PC-3 (cell line): Measurements from ENCODE around the gene AADACL2. TPM values are rescaled to one million over a fixed set of nuclear protein-coding genes. Genes with fewer than 3 reads are reported as not detected.

Source experiments
- ATAC-seq: fragments of 200-7000 bp; cut with Tn5 transposase; 2 replicates; pipeline ENCODE4 v1.9.1; 2020; ENCODE audit warnings: mild to moderate bottlenecking, moderate library complexity
- BruUV-seq: library from RNA; stranded (reverse); fragments of 400-500 nt; replicated peaks from 2 replicates; lab custom pipeline; 2021; lab: Mats Ljungman, UMichigan
- CTCF ChIA-PET: fragments of 300-600 bp; sonication (Branson Sonifier 250); formaldehyde crosslinking; loops from one replicate; lab custom pipeline; 2022; ENCODE audit warnings: antibody characterized with exemption; lab: Charles Lee
- POLR2A ChIA-PET: fragments of 300-600 bp; sonication (Branson Sonifier 250); formaldehyde crosslinking; loops from one replicate; lab custom pipeline; 2022; ENCODE audit warnings: antibody characterized with exemption; ENCODE audit not compliant: unreplicated experiment; lab: Charles Lee
- DNase-seq: peaks from one replicate; pipeline ENCODE4 v3.0.0-alpha.2; 2015
- H2AFZ ChIP-seq: fragments of 300-600 bp; sonication (generic); 2 replicates; pipeline ENCODE4 v1.6.0; 2016; ENCODE audit warnings: antibody characterized with exemption, low read length
- H3F3A ChIP-seq: fragments of 300-600 bp; sonication (generic); one replicate; pipeline ENCODE4 v1.6.0; 2017; ENCODE audit warnings: antibody characterized with exemption, low read length, control low read depth, mild to moderate bottlenecking; ENCODE audit not compliant: unreplicated experiment
- H3K27ac ChIP-seq: fragments of 300-600 bp; sonication (generic); 2 replicates; pipeline ENCODE4 v1.5.1; 2016; ENCODE audit warnings: mild to moderate bottlenecking, low read length
- H3K27me3 ChIP-seq: fragments of 300-600 bp; sonication (generic); 2 replicates; pipeline ENCODE4 v1.6.1; 2016; ENCODE audit warnings: low read length, mixed read lengths
- H3K36me3 ChIP-seq: fragments of 300-600 bp; sonication (generic); 2 replicates; pipeline ENCODE4 v1.6.1; 2016; ENCODE audit warnings: low read depth, mixed run types, low read length, mixed read lengths
- H3K4me1 ChIP-seq: fragments of 300-600 bp; sonication (generic); 2 replicates; pipeline ENCODE4 v1.5.1; 2016; ENCODE audit warnings: low read length; ENCODE audit not compliant: insufficient read depth
- H3K4me2 ChIP-seq: fragments of 300-600 bp; sonication (generic); 2 replicates; pipeline ENCODE4 v1.6.0; 2016; ENCODE audit warnings: low read length
- H3K4me3 ChIP-seq: fragments of 300-600 bp; sonication (generic); 2 replicates; pipeline ENCODE4 v1.5.1; 2016; ENCODE audit warnings: mild to moderate bottlenecking, low read length, mixed read lengths
- H3K79me2 ChIP-seq: fragments of 300-600 bp; sonication (generic); 2 replicates; pipeline ENCODE4 v1.6.1; 2017; ENCODE audit warnings: low read length, mixed read lengths
- H3K9ac ChIP-seq: fragments of 300-600 bp; sonication (generic); 2 replicates; pipeline ENCODE4 v1.6.0; 2016; ENCODE audit warnings: mild to moderate bottlenecking, low read length
- H3K9me2 ChIP-seq: fragments of 300-600 bp; sonication (generic); replicated peaks from 2 replicates; pipeline ENCODE4 v1.6.1; 2016; ENCODE audit warnings: mixed run types, low read length, mixed read lengths
- H3K9me3 ChIP-seq: fragments of 300-600 bp; sonication (generic); 2 replicates; pipeline ENCODE4 v1.6.1; 2016; ENCODE audit warnings: low read length, mixed read lengths
- H4K20me1 ChIP-seq: fragments of 300-600 bp; sonication (generic); 2 replicates; pipeline ENCODE4 v1.6.1; 2016; ENCODE audit warnings: low read length, mixed read lengths
- EZH2 ChIP-seq: fragments of 300-600 bp; sonication (generic); IDR thresholded peaks from one replicate; pipeline ENCODE4 v1.6.1; 2017; ENCODE audit warnings: antibody characterized with exemption, mild to moderate bottlenecking, low read length; ENCODE audit not compliant: unreplicated experiment
- EZH2phosphoT487 ChIP-seq: fragments of 300-600 bp; sonication (generic); IDR thresholded peaks from 2 replicates; pipeline ENCODE4 v1.6.1; 2018; ENCODE audit warnings: mild to moderate bottlenecking, antibody characterized with exemption, low read length, borderline replicate concordance
- intact Hi-C: fragments of 100-400 bp; cut with micrococcal nuclease; formaldehyde crosslinking; loops from 2 replicates; pipeline ENCODE4 v1.9.0; 2023
- total RNA-seq: library from RNA; depleted of rRNA; stranded (reverse); fragments of >200 nt; gene quantifications from 2 replicates; pipeline ENCODE4 v1.2.3, GENCODE V29; 2014
- TF ChIP-seq, protein P1 (sequence below): fragments of 300-600 bp; sonication (generic); conservative IDR thresholded peaks from 2 replicates; pipeline ENCODE4 v1.5.1; 2017; ENCODE audit warnings: antibody characterized with exemption, low read depth, mild to moderate bottlenecking, low read length

The AADACL2 gene
- total RNA-seq, 1 experiment from 2014 or later, result not detected

DNA sequence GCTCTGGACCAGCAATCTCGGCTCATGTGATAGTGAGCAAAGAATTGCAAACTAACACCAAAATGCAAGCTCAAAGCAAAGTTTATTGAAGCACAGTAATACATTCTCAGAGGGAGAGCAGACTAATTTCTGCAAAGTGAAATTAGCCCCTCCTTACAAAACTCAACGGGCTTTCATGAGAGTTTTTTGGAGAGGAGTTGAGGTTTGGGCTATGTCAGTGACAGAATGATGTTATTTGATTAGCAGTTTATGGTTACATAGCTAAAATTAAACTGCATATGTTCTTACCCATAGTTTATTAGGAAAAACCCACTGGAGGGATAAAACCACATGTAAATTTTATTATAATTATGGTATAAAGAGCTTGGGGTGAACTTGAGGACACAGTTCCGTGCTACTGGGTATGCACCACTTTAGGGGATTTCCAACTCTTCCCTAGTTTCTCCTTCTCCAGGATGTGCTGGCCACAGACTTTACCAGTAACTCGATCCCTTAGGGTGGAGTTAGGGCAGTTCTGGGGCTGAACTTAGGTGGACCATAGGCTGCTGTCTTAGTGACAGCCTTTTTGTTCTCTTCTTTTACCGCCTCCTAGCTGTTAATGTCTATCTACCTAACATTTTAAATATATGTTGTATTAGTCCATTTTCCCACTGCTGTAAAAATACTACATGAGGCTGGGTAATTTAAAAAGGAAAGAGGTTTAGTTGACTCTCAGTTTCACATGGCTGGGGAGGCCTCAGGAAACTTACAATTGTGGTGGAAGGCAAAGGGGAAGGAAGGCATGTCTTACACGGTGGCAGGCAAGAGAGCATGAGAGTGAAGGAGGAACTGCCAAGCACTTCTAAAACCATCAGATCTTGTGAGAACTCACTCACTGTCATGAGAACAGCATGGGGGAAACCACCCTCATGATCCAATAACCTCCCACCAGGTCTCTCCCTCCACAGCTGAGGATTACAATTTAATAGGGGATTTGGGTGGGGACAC is 8.9 kb upstream of the AADACL2 start:
- H3K9me3 ChIP-seq, result no peaks in the 10 kb centered on the region
- CTCF ChIA-PET, result no interaction called here
- no peaks in the 10 kb centered on the region for H3K4me1 ChIP-seq
- no peaks in the 10 kb centered on the region for H3F3A ChIP-seq
- POLR2A ChIA-PET, result no interaction called here
- H3K27ac ChIP-seq, result no peak overlapping the region
- no peaks in the 10 kb centered on the region for H3K27me3 ChIP-seq
- no peak for TF ChIP-seq EZH2
- TF ChIP-seq, protein P1, sequence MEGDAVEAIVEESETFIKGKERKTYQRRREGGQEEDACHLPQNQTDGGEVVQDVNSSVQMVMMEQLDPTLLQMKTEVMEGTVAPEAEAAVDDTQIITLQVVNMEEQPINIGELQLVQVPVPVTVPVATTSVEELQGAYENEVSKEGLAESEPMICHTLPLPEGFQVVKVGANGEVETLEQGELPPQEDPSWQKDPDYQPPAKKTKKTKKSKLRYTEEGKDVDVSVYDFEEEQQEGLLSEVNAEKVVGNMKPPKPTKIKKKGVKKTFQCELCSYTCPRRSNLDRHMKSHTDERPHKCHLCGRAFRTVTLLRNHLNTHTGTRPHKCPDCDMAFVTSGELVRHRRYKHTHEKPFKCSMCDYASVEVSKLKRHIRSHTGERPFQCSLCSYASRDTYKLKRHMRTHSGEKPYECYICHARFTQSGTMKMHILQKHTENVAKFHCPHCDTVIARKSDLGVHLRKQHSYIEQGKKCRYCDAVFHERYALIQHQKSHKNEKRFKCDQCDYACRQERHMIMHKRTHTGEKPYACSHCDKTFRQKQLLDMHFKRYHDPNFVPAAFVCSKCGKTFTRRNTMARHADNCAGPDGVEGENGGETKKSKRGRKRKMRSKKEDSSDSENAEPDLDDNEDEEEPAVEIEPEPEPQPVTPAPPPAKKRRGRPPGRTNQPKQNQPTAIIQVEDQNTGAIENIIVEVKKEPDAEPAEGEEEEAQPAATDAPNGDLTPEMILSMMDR, result no peak
- no peak for TF ChIP-seq EZH2phosphoT487
- no peaks in the 10 kb centered on the region for H3K79me2 ChIP-seq
- no peak overlapping the region for H3K9ac ChIP-seq
- H3K4me3 ChIP-seq, result no peak overlapping the region
- H2AFZ ChIP-seq, result no peak overlapping the region
- no peaks in the 10 kb centered on the region for H3K36me3 ChIP-seq
- DNase-seq (peak; percentile 3), ATAC-seq (no peak; the same call in 1 of the 2 replicates)
- intact Hi-C loops, result no loop called here
- H4K20me1 ChIP-seq, result no peaks in the 10 kb centered on the region
- no peaks in the 10 kb centered on the region; the same call in 1 of the 2 replicates for H3K9me2 ChIP-seq
- no TSS peak for BruUV-seq
- H3K4me2 ChIP-seq, result no peak overlapping the region

DNA sequence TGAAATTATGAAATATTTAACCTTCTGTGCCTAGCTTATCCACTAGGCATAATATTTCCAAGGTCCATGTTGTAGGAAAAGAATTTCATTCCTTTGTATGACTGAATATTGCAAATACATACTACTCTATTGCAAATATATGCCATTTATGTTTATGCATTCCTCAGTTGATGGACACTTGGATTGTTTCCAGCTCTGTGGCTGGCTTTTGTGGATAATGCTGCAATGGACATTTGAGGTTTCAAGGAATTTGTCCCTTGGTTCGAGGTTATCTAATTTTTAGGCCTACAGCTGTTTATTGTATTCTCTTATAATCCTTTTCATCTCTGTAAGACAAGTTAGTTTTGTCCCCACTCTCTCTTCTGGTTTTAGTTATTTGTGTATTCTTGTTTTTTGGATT is 7.7 kb upstream of the AADACL2 start:
- Histone ChIP-seq H3K9me3 (no peaks in the 10 kb centered on the region), H3K4me2 (no peak overlapping the region), H3K9ac (no peak overlapping the region), H3K79me2 (no peaks in the 10 kb centered on the region), H3K4me1 (no peaks in the 10 kb centered on the region), H3K9me2 (no peaks in the 10 kb centered on the region; the same call in 1 of the 2 replicates), H4K20me1 (no peaks in the 10 kb centered on the region), H3K27ac (no peak overlapping the region), H3K27me3 (no peaks in the 10 kb centered on the region), H3F3A (no peaks in the 10 kb centered on the region), H2AFZ (no peak overlapping the region), H3K4me3 (no peak overlapping the region), H3K36me3 (no peaks in the 10 kb centered on the region)
- ChIA-PET CTCF (interaction anchor here (0.7 kb wide), 1 partner anchor 286 kb away, joined by 3 read pairs; no protein-coding TSS in a partner anchor), POLR2A (interaction anchor here (0.7 kb wide), 1 partner anchor 277 kb away, joined by 3 read pairs; no protein-coding TSS in a partner anchor)
- no TSS peak for BruUV-seq
- DNase-seq (peak; percentile 13), ATAC-seq (no peak)
- TF ChIP-seq, protein P1, result no peak
- TF ChIP-seq EZH2 (no peak), EZH2phosphoT487 (no peak)
- intact Hi-C loops, result no loop called here
